Vagina (tissue), 2 donors: ENCODE data around the gene REV3L. TPM values are rescaled to one million over a fixed set of nuclear protein-coding genes. Genes with fewer than 3 reads are reported as not detected.

Source experiments
- DNase-seq, 2 donors: peaks; one replicate each; pipeline ENCODE4 v3.0.0-alpha.2; 2017; ENCODE audit errors: extremely low spot score in 2 of 2
- H3K27ac ChIP-seq: fragments of 200-600 bp; sonication (generic); one replicate; pipeline ENCODE4 v1.5.1; 2019
- H3K27me3 ChIP-seq: fragments of 200-600 bp; sonication (generic); one replicate; pipeline ENCODE4 v1.5.1; 2019
- H3K36me3 ChIP-seq, 2 donors: fragments of 200-600 bp; sonication (generic); one replicate each; pipeline ENCODE4 v1.5.1; 2017 to 2019
- H3K4me1 ChIP-seq: fragments of 200-600 bp; sonication (generic); one replicate; pipeline ENCODE4 v1.5.1; 2019
- H3K4me3 ChIP-seq, 2 donors: fragments of 200-600 bp; sonication (generic); 1 replicate in 1 of 2; 2 replicates in 1 of 2; pipeline ENCODE4 v1.5.1; 2016 to 2019
- H3K9me3 ChIP-seq: fragments of 200-600 bp; sonication (generic); one replicate; pipeline ENCODE4 v1.5.1; 2019
- POLR2A ChIP-seq, 2 donors: fragments of 450-650 bp; IDR thresholded peaks; one replicate each; pipeline ENCODE4 v1.6.1; 2017; ENCODE audit warnings: antibody characterized with exemption in 2 of 2, mild to moderate bottlenecking in 2 of 2, moderate library complexity in 2 of 2
- POLR2AphosphoS5 ChIP-seq, 2 donors: sonication (generic); formaldehyde crosslinking; IDR thresholded peaks; one replicate each; pipeline ENCODE4 v1.9.0; 2017; ENCODE audit warnings: antibody characterized with exemption in 2 of 2, mild to moderate bottlenecking in 2 of 2, low read depth in 1 of 2; ENCODE audit not compliant: insufficient read depth in 1 of 2
- intact Hi-C: fragments of 100-400 bp; cut with DNase I; formaldehyde crosslinking; loops from one replicate; pipeline ENCODE4 v1.15.1; 2023
- total RNA-seq: library from RNA; depleted of rRNA; stranded (reverse); fragments of >200 nt; gene quantifications from one replicate; pipeline ENCODE4 v1.2.3, GENCODE V29; 2016
- TF ChIP-seq, protein P1 (sequence below), 3 experiments: fragments of 450-650 bp in 2 of 3; fragments of 200-600 bp in 1 of 3; sonication (generic) in 1 of 3; IDR thresholded peaks; one replicate each; pipeline ENCODE4 v1.5.1; 2017 to 2019; ENCODE audit warnings: antibody characterized with exemption in 3 of 3, mild to moderate bottlenecking in 2 of 3, moderate library complexity in 2 of 3

The REV3L gene
- total RNA-seq, 1 donor from 2014 or later: 33.9 TPM

DNA sequence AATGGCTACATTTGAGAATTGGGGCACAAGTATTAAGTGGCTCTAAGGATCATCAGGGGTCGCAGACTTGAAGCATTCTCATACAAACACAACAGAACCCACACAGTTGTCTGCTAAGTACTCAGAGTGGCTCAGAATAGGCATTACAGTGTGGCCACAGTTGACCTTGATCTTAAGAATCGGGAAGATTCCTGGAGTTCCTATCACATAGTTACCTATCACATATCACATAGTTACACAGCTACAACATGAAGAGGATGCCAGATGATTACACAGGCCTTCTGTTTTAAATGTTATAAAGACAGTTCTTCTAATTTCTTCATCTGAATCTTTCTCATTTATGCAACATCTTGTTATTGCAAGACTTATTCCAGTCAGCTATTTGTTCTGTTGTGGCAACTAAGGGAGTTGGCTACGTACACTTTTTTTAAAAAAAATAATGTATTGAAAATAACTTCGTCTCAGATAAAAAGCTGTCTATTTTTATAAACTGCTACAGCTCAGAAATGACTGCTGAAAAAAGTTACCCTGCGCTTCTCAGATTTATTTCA lies 129.0 kb downstream of the REV3L start:
- no peak for DNase-seq
- no peak for TF ChIP-seq POLR2AphosphoS5 (IDR thresholded peaks at IDR 0.05; ENCODE audit: insufficient read depth in 1 of 2, low read depth in 1 of 2)
- TF ChIP-seq, protein P1, sequence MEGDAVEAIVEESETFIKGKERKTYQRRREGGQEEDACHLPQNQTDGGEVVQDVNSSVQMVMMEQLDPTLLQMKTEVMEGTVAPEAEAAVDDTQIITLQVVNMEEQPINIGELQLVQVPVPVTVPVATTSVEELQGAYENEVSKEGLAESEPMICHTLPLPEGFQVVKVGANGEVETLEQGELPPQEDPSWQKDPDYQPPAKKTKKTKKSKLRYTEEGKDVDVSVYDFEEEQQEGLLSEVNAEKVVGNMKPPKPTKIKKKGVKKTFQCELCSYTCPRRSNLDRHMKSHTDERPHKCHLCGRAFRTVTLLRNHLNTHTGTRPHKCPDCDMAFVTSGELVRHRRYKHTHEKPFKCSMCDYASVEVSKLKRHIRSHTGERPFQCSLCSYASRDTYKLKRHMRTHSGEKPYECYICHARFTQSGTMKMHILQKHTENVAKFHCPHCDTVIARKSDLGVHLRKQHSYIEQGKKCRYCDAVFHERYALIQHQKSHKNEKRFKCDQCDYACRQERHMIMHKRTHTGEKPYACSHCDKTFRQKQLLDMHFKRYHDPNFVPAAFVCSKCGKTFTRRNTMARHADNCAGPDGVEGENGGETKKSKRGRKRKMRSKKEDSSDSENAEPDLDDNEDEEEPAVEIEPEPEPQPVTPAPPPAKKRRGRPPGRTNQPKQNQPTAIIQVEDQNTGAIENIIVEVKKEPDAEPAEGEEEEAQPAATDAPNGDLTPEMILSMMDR (IDR thresholded peaks at IDR 0.05): no peak
- no peak overlapping the region for H3K4me3 ChIP-seq
- H3K9me3 ChIP-seq: no peaks in the 10 kb centered on the region
- no peaks in the 10 kb centered on the region for H3K27me3 ChIP-seq
- intact Hi-C loops: no loop called here
- no peaks in the 10 kb centered on the region for H3K4me1 ChIP-seq
- H3K36me3 ChIP-seq: peaks cover 0 to 56% of the 10 kb centered on the region in 2 donors
- H3K27ac ChIP-seq: no peak overlapping the region

DNA sequence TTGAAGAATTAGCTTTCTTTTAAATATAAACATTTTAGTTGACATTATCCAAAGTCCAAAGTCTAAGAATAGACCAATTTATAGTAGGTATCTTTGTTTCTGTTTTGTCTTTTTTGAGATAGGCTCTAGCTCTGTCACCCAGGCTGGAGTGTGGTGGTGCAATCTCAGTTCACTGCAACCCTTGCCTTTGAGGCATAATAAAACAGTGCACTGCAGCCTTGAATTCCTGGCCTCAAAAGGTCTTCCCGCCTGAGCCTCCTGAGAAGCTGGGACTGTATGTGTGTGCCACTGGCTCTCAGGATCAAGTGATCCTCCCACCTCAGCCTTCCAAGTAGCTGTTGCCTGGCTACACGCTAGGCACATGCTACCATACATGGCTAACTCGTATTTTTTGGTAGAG lies 135.4 kb downstream of the REV3L start:
- Histone ChIP-seq H3K27me3 (no peaks in the 10 kb centered on the region), H3K4me3 (no peak overlapping the region), H3K36me3 (peaks cover 0 to 49% of the 10 kb centered on the region in 2 donors), H3K27ac (no peak overlapping the region), H3K9me3 (no peaks in the 10 kb centered on the region), H3K4me1 (no peaks in the 10 kb centered on the region)
- DNase-seq: no peak
- intact Hi-C loops: no loop called here
- TF ChIP-seq POLR2AphosphoS5 (IDR thresholded peaks at IDR 0.05; ENCODE audit: insufficient read depth in 1 of 2, low read depth in 1 of 2): no peak
- TF ChIP-seq, protein P1 (IDR thresholded peaks at IDR 0.05): no peak
- no peak for TF ChIP-seq POLR2A (IDR thresholded peaks at IDR 0.05)

DNA sequence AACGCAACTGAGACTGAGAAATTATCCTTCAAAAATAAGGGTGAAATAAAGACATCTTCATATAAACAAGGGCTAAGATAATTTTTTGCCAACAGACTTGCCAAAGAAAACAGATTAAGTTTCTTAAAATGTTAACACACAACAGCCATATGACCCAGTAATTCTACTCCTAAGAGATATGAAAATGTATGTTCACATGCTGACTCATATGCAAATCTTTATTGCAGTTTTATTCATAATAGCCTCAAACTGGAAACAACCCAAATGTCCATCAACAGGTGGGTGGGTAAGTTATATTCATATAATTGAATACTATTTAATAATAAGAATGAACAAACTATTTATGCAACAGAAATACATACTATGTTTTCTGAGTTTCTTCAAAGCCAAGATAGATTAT lies 140.1 kb downstream of the REV3L start:
- H3K36me3 ChIP-seq: peaks cover 0 to 25% of the 10 kb centered on the region in 2 donors

DNA sequence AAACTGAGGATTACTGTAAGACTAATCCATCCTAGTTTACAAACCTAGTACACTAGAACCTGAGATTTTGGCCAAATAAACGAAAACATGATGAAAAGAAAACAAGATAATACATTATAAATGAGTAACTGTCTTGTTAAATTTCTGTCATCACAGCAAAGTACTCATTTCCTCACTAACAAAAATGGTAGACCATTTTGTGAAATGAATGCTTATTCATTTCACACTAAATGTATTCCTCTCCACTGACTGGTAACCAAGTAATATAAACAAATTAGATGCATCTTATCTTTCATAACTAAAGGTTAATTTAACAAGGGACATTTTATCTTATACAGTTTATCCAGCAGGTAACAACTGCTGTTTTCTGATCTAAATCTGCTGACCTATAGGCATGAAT lies 143.7 kb downstream of the REV3L start:
- no peaks in the 10 kb centered on the region for H3K27me3 ChIP-seq
- intact Hi-C loops: no loop called here
- TF ChIP-seq POLR2A (IDR thresholded peaks at IDR 0.05): no peak
- TF ChIP-seq POLR2AphosphoS5 (IDR thresholded peaks at IDR 0.05; ENCODE audit: insufficient read depth in 1 of 2, low read depth in 1 of 2): no peak
- TF ChIP-seq, protein P1 (IDR thresholded peaks at IDR 0.05): no peak
- peaks cover 0 to 32% of the 10 kb centered on the region in 2 donors for H3K36me3 ChIP-seq
- H3K4me3 ChIP-seq: no peak overlapping the region
- H3K27ac ChIP-seq: no peak overlapping the region
- no peaks in the 10 kb centered on the region for H3K9me3 ChIP-seq
- H3K4me1 ChIP-seq: no peaks in the 10 kb centered on the region
- DNase-seq: no peak

More for the DNA sequence above, 140.1 kb downstream of the REV3L start:
- DNase-seq: no peak
- TF ChIP-seq, protein P1 (IDR thresholded peaks at IDR 0.05): no peak
- no peak for TF ChIP-seq POLR2A (IDR thresholded peaks at IDR 0.05)
- TF ChIP-seq POLR2AphosphoS5 (IDR thresholded peaks at IDR 0.05; ENCODE audit: insufficient read depth in 1 of 2, low read depth in 1 of 2): no peak
- Histone ChIP-seq H3K4me1 (no peaks in the 10 kb centered on the region), H3K4me3 (no peak overlapping the region), H3K27ac (no peak overlapping the region), H3K27me3 (no peaks in the 10 kb centered on the region), H3K9me3 (no peaks in the 10 kb centered on the region)
- intact Hi-C loops: no loop called here

DNA sequence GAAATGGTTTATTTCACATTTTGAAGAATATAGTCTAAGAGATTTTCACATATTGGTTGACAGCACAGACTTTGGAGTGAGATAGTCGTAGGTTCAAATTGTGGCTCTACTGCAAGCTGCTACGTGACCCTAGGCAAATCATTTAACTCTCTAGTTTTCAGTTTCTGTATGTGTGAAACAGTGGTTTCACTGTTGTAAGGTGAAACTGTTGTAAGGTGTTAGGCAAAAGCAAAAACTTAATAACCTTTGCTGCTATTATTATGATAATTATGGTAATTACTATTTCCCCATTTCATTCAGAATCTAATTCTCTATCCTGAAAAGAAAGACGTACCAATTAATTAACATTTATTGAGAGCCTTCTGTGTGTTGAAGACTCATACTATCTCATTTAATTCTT lies 144.2 kb downstream of the REV3L start:
- Histone ChIP-seq H3K4me3 (no peak overlapping the region), H3K4me1 (no peaks in the 10 kb centered on the region), H3K36me3 (peaks cover 0 to 35% of the 10 kb centered on the region in 2 donors), H3K9me3 (no peaks in the 10 kb centered on the region), H3K27me3 (no peaks in the 10 kb centered on the region), H3K27ac (no peak overlapping the region)
- DNase-seq: no peak
- no peak for TF ChIP-seq POLR2A (IDR thresholded peaks at IDR 0.05)
- TF ChIP-seq POLR2AphosphoS5 (IDR thresholded peaks at IDR 0.05; ENCODE audit: insufficient read depth in 1 of 2, low read depth in 1 of 2): no peak
- TF ChIP-seq, protein P1 (IDR thresholded peaks at IDR 0.05): no peak
- intact Hi-C loops: no loop called here
